Measurements from ENCODE around the gene VAMP8. TPM values are rescaled to one million over a fixed set of nuclear protein-coding genes. Genes with fewer than 3 reads are reported as not detected.

Gene VAMP8
- total RNA-seq, 2 donors from 2014 or later, result 185 to 222 TPM

- no peaks in the 10 kb centered on the region for H3K36me3 ChIP-seq
- H3K27ac ChIP-seq, result no peak overlapping the region
- no peaks in the 10 kb centered on the region for H3K9me3 ChIP-seq
- H3K4me3 ChIP-seq, result no peak overlapping the region
- H3K9ac ChIP-seq (ENCODE audit: low read depth in 2 of 2, low read length in 2 of 2), result peak overlapping the region in 1 of 2 donors; percentile 31
- TF ChIP-seq, protein P1, sequence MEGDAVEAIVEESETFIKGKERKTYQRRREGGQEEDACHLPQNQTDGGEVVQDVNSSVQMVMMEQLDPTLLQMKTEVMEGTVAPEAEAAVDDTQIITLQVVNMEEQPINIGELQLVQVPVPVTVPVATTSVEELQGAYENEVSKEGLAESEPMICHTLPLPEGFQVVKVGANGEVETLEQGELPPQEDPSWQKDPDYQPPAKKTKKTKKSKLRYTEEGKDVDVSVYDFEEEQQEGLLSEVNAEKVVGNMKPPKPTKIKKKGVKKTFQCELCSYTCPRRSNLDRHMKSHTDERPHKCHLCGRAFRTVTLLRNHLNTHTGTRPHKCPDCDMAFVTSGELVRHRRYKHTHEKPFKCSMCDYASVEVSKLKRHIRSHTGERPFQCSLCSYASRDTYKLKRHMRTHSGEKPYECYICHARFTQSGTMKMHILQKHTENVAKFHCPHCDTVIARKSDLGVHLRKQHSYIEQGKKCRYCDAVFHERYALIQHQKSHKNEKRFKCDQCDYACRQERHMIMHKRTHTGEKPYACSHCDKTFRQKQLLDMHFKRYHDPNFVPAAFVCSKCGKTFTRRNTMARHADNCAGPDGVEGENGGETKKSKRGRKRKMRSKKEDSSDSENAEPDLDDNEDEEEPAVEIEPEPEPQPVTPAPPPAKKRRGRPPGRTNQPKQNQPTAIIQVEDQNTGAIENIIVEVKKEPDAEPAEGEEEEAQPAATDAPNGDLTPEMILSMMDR (IDR thresholded peaks at IDR 0.05), result no peak
- no peaks in the 10 kb centered on the region for H3K27me3 ChIP-seq
- peaks cover 4% of the 10 kb centered on the region for H3K4me1 ChIP-seq
- intact Hi-C loops (cut with DNase I), result no loop called here
- peak; percentile 56 for DNase-seq
Measured at GRCh38 chr2:85534099-85534498, 43.3 kb upstream of the VAMP8 start.

GRCh38 chr2:85534881-85535280, 42.5 kb upstream of the VAMP8 start:
- peaks cover 4% of the 10 kb centered on the region for H3K4me1 ChIP-seq
- no peaks in the 10 kb centered on the region for H3K9me3 ChIP-seq
- no peak overlapping the region for H3K27ac ChIP-seq
- no peak for DNase-seq
- no peak overlapping the region for H3K4me3 ChIP-seq
- intact Hi-C loops (cut with DNase I), result no loop called here
- TF ChIP-seq, protein P1 (IDR thresholded peaks at IDR 0.05), result no peak
- no peaks in the 10 kb centered on the region for H3K27me3 ChIP-seq
- H3K36me3 ChIP-seq, result no peaks in the 10 kb centered on the region
- H3K9ac ChIP-seq (ENCODE audit: low read depth in 2 of 2, low read length in 2 of 2), result no peak overlapping the region

- peak overlapping the region in 1 of 2 donors; percentile 99 for H3K9ac ChIP-seq (ENCODE audit: low read depth in 2 of 2, low read length in 2 of 2)
- no peak for DNase-seq
- H3K36me3 ChIP-seq, result no peaks in the 10 kb centered on the region
- intact Hi-C loops (cut with DNase I), result no loop called here
- no peaks in the 10 kb centered on the region for H3K9me3 ChIP-seq
- TF ChIP-seq, protein P1 (IDR thresholded peaks at IDR 0.05), result no peak
- H3K27me3 ChIP-seq, result no peaks in the 10 kb centered on the region
- H3K27ac ChIP-seq, result peak overlapping the region; percentile 96
- H3K4me1 ChIP-seq, result peaks cover 8% of the 10 kb centered on the region
- H3K4me3 ChIP-seq, result no peak overlapping the region
Measured at GRCh38 chr2:85536479-85536878, 40.9 kb upstream of the VAMP8 start.

- Histone ChIP-seq H3K4me3 (peak overlapping the region; percentile 69), H3K36me3 (peaks cover 7% of the 10 kb centered on the region), H3K9me3 (no peaks in the 10 kb centered on the region), H3K9ac (ENCODE audit: low read depth in 2 of 2, low read length in 2 of 2) (peak overlapping the region; percentile 90 to 99), H3K4me1 (peaks cover 8% of the 10 kb centered on the region), H3K27me3 (no peaks in the 10 kb centered on the region), H3K27ac (peak overlapping the region; percentile 96)
- intact Hi-C loops (cut with DNase I), result no loop called here
- TF ChIP-seq, protein P1 (IDR thresholded peaks at IDR 0.05), result no peak
- peak; percentile 67 for DNase-seq
Measured at GRCh38 chr2:85537600-85538506, 39.5 kb upstream of the VAMP8 start.

- Histone ChIP-seq H3K36me3 (peaks cover 16% of the 10 kb centered on the region), H3K9me3 (no peaks in the 10 kb centered on the region), H3K4me1 (peaks cover 8% of the 10 kb centered on the region), H3K27ac (peak within 1 kb of the TSS; percentile 96), H3K9ac (ENCODE audit: low read depth in 2 of 2, low read length in 2 of 2) (peak within 1 kb of the TSS; percentile 90 to 99), H3K27me3 (no peaks in the 10 kb centered on the region), H3K4me3 (peak within 1 kb of the TSS; percentile 69)
- TF ChIP-seq, protein P1 (IDR thresholded peaks at IDR 0.05), result peak; percentile 49
- peak; percentile 94 for DNase-seq
- intact Hi-C loops (cut with DNase I), result no loop called here
Measured at GRCh38 chr2:85538507-85539360, 38.7 kb upstream of the VAMP8 start, which contains the start of gene MAT2A. Gene MAT2A, plus strand, starts transcription at chr2:85539168. Its CDS starts 120 bp downstream, at chr2:85539288.
